NCI-H345 treated with DMSO at 0.1 percent for 48 hours (cell line): ENCODE data around the gene ARHGEF12.
A peak's percentile ranks its signal among the peaks of the same experiment; 100 is the strongest.

Experiments
- DNase-seq: peaks from one replicate; lab custom pipeline; 2025; ENCODE audit not compliant: unreplicated experiment; lab: John Stamatoyannopoulos, UW

Gene ARHGEF12

GRCh38 chr11:120317689-120318480, 18.3 kb upstream of the ARHGEF12 start:
- DNase-seq: no peak

- DNase-seq: no peak
These were observed 17.3 kb upstream of the ARHGEF12 start for GRCh38 chr11:120318906-120319305.

GRCh38 chr11:120324932-120325810, 11.0 kb upstream of the ARHGEF12 start, which contains the start of gene TLCD5:
TLCD5 (plus strand) TSS chr11:120325299; CDS start chr11:120327442, 2,143 bp downstream.
- peak; percentile 64 for DNase-seq

GRCh38 chr11:120326228-120326627, 10.0 kb upstream of the ARHGEF12 start:
- DNase-seq: no peak

- no peak for DNase-seq
These were observed 9.3 kb upstream of the ARHGEF12 start for GRCh38 chr11:120326845-120327281.

- DNase-seq: no peak
These were observed 8.9 kb upstream of the ARHGEF12 start for GRCh38 chr11:120327311-120327710.

- no peak for DNase-seq
These were observed 6.7 kb upstream of the ARHGEF12 start for GRCh38 chr11:120329556-120329955.

GRCh38 chr11:120330045-120330444, 6.2 kb upstream of the ARHGEF12 start:
- DNase-seq: no peak

- DNase-seq: no peak
These were observed 4.8 kb upstream of the ARHGEF12 start for GRCh38 chr11:120331301-120331996.

GRCh38 chr11:120332822-120333716, 3.1 kb upstream of the ARHGEF12 start:
- no peak for DNase-seq

- no peak for DNase-seq
These were observed 2.4 kb upstream of the ARHGEF12 start for GRCh38 chr11:120333801-120334200.

- no peak for DNase-seq
These were observed 1.9 kb upstream of the ARHGEF12 start for GRCh38 chr11:120334332-120334731.

GRCh38 chr11:120334894-120335462, 1.2 kb upstream of the ARHGEF12 start:
- peak; percentile 91 for DNase-seq

- DNase-seq: no peak
These were observed 681 bp upstream of the ARHGEF12 start for GRCh38 chr11:120335556-120335907.

- DNase-seq: peak; percentile 30
These were observed 585 bp downstream of the ARHGEF12 start for GRCh38 chr11:120336641-120337354.

GRCh38 chr11:120337355-120338106, 1.3 kb downstream of the ARHGEF12 start:
- DNase-seq: no peak

- no peak for DNase-seq
These were observed 2.1 kb downstream of the ARHGEF12 start for GRCh38 chr11:120338107-120338933.

- no peak for DNase-seq
These were observed 3.2 kb downstream of the ARHGEF12 start for GRCh38 chr11:120339394-120339890.
